HG03175 (cell line): ENCODE results near the gene LCE2C.

Source experiments
- ATAC-seq: cut with Tn5 transposase; IDR thresholded peaks from one replicate; pipeline ENCODE4 v1.9.1; 2021; ENCODE audit warnings: mild to moderate bottlenecking, moderate library complexity; ENCODE audit not compliant: unreplicated experiment

The LCE2C gene

DNA sequence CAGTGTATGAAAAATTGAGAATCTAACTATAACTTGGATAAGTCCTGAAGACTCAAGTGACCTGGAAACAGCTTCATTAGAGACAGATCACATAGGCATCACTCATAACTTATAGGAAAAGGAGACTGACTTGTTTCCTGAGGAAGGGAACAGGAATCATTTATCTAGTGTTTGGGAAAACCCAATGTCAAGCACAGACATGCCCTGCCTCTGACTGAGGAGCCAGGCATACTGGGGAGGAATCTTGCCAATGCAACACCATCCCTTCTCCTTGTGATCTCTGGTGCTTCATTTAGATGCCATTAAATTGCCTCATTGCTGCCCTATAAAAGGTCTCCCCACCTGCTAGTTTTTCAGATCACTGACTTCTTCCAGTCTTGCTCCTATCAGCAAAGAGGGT is 43.2 kb downstream of the LCE2C start:
- no peak for ATAC-seq

DNA sequence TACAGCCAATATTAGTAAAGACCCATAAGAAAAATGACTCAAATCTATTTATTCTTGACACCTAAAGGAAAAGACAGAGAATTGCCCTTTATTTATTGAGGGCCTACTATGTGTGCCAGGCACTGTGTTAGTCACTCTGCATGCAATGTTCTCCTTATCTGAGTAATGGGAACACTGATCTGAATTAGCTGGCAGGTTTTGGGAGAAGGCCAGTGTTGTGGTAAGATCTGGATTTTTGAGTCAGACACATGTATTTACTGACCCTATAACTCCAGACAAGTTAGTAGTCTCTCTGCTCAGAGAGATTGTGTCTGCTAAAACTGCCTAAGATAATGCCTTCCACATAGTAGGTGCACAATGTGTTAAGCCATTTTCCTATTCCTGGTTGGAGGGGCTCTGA is 50.2 kb downstream of the LCE2C start:
- ATAC-seq, result no peak
